Ovary (tissue), 3 donors: ENCODE results near the gene EIF4E.
"Not testable (repeated sequence)": the region's sequence is repeated elsewhere in the genome, so short reads cannot be mapped to it uniquely, and the experiment has no call there.

Source experiments
- CTCF ChIP-seq, 3 donors: fragments of 450-650 bp in 2 of 3; fragments of 200-600 bp in 1 of 3; IDR thresholded peaks; one replicate each; pipeline versions ENCODE4 v1.5.1 to v1.8.0; 2016 to 2022; ENCODE audit warnings: antibody characterized with exemption in 3 of 3, mild to moderate bottlenecking in 1 of 3
- EP300 ChIP-seq: sonication (generic); formaldehyde crosslinking; IDR thresholded peaks from one replicate; pipeline ENCODE4 v1.6.1; 2017; ENCODE audit warnings: antibody characterized with exemption
- POLR2A ChIP-seq: fragments of 450-650 bp; IDR thresholded peaks from one replicate; pipeline ENCODE4 v1.6.1; 2017; ENCODE audit warnings: antibody characterized with exemption, mild to moderate bottlenecking, moderate library complexity
- donor health status: DM: no; HTN: no; CAD: no.

DNA sequence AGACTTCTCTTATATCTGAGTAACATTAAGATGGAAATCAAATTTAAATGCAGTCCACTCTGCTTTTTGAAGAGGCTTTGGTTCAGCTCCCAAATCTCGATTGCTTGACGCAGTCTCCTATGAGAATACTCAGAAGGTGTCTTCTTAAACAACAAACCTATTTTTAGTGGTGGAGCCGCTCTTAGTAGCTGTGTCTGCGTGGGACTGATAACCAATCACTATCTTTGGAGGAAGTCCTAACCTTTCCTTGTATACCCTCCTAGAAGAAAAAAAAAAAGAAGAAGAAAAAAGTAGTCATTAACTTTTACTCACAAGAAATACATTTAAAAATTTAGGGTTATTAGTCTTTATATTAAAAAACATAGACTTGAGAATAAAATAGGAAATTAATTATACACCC is 48.0 kb downstream of the EIF4E start:
- not testable (repeated sequence) for TF ChIP-seq CTCF (IDR thresholded peaks at IDR 0.05); EP300; POLR2A
